MM.1S (cell line): ENCODE measurements around the gene FOXL2NB.

Experiments used
- EZH2 ChIP-seq: fragments of 300-600 bp; sonication (generic); optimal IDR thresholded peaks from 2 replicates; pipeline ENCODE3; 2017; ENCODE audit warnings: low read depth, mild to moderate bottlenecking, antibody characterized with exemption, low read length, mixed read lengths
- EZH2phosphoT487 ChIP-seq: fragments of 300-600 bp; sonication (generic); IDR thresholded peaks from 2 replicates; pipeline ENCODE4 v1.6.1; 2018; ENCODE audit warnings: antibody characterized with exemption, low read length
- TF ChIP-seq, protein P1 (sequence below): fragments of 300-600 bp; sonication (generic); IDR thresholded peaks from 2 replicates; pipeline ENCODE4 v1.5.1; 2016; ENCODE audit warnings: antibody characterized with exemption, low read length, mixed read lengths

DNA sequence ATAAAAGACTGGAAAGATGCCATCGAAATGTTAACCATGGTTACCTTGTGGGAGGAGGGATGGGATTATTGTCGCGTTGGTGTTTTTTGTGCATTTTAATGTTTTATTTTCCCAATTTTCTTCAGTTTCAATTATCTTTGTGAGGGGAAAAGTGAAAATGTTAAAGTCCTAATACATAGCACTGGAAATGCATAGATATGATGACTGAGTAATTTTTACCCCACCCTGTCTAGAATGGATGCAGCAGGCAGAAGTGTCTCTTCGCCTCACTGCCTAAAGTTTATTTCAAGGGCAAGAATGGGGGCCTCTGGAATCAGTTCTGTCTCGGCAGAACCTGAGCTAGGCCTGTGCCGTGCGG is 11.5 kb upstream of the FOXL2NB start:
- TF ChIP-seq, protein P1, sequence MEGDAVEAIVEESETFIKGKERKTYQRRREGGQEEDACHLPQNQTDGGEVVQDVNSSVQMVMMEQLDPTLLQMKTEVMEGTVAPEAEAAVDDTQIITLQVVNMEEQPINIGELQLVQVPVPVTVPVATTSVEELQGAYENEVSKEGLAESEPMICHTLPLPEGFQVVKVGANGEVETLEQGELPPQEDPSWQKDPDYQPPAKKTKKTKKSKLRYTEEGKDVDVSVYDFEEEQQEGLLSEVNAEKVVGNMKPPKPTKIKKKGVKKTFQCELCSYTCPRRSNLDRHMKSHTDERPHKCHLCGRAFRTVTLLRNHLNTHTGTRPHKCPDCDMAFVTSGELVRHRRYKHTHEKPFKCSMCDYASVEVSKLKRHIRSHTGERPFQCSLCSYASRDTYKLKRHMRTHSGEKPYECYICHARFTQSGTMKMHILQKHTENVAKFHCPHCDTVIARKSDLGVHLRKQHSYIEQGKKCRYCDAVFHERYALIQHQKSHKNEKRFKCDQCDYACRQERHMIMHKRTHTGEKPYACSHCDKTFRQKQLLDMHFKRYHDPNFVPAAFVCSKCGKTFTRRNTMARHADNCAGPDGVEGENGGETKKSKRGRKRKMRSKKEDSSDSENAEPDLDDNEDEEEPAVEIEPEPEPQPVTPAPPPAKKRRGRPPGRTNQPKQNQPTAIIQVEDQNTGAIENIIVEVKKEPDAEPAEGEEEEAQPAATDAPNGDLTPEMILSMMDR: no peak
- no peak for TF ChIP-seq EZH2phosphoT487
- TF ChIP-seq EZH2: no peak
